Tibial nerve (tissue), 4 donors: Measurements from ENCODE around the gene FAM181B.

ENCODE experiments used
- CTCF ChIP-seq, 5 experiments: fragments of 200-600 bp in 3 of 5; fragments of 450-650 bp in 2 of 5; sonication (generic) in 3 of 5; IDR thresholded peaks; one replicate each; pipeline ENCODE4 v1.5.1; 2016 to 2019; ENCODE audit warnings: antibody characterized with exemption in 5 of 5, mild to moderate bottlenecking in 3 of 5, moderate library complexity in 2 of 5
- EP300 ChIP-seq, 2 donors: sonication (generic); formaldehyde crosslinking; IDR thresholded peaks; one replicate each; pipeline ENCODE4 v1.6.1; 2017; ENCODE audit warnings: antibody characterized with exemption in 2 of 2, mild to moderate bottlenecking in 1 of 2
- POLR2A ChIP-seq, 2 donors: fragments of 450-650 bp; IDR thresholded peaks; one replicate each; pipeline ENCODE4 v1.6.1; 2017; ENCODE audit warnings: antibody characterized with exemption in 2 of 2, mild to moderate bottlenecking in 2 of 2, moderate library complexity in 2 of 2

- TF ChIP-seq CTCF (IDR thresholded peaks at IDR 0.05) = peak in 3 of 5 experiments; percentile 15 to 17 (median 15)
- no peak for TF ChIP-seq POLR2A (IDR thresholded peaks at IDR 0.05)
- TF ChIP-seq EP300 (IDR thresholded peaks at IDR 0.05) = no peak
These were observed 42.2 kb upstream of the FAM181B start for GRCh38 chr11:82775736-82776346.
